ENCODE measurements around the gene CD40LG.

DNA sequence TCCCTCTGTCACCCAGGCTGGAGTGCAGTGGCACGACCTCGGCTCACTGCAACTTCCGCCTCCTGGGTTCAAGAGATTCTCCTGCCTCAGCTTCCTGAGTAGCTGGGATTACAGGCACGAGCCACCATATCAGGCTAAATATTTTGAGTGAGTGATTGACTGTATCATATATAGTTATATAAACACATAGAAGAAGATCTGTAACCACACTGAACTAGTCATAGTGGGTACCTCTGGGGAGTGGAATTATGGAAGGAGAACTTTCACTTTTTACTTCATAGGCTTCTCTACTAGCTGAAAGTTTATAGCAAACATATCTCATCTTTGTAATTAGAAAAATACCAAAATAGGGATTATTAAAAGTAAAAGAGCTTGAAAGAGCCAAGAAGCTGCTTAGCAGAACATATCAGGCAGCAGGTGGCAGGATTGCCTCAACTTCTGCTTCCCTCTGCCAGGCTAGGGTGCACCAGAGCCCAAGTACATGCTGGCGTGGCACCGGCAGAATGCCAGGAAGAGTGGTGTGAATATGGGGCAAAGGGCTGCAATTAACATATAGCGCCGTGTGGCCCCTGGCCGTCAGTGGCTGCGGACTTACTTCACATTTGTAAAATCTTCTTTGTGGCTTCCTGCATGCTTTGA, 39.5 kb upstream of the CD40LG start:
- TF ChIP-seq POLR2AphosphoS5 (IDR thresholded peaks at IDR 0.05; ENCODE audit: low read depth, low read length) = no peak
- no peak for TF ChIP-seq POLR2A (IDR thresholded peaks at IDR 0.05; ENCODE audit: low read depth, low read length)
- TF ChIP-seq TAF1 (IDR thresholded peaks at IDR 0.05; ENCODE audit: borderline replicate concordance, low read depth, low read length) = no peak

All from GM12892 (cell line).